AG09309 (cell line): ENCODE measurements around the gene G0S2.
A peak's percentile ranks its signal among the peaks of the same experiment; 100 is the strongest.

ENCODE experiments used
- DNase-seq: peaks from one replicate; pipeline ENCODE4 v3.0.0-alpha.2; 2010; ENCODE audit warnings: low read depth
- H3K4me3 ChIP-seq: 2 replicates; pipeline ENCODE4 v1.5.1; 2011; ENCODE audit warnings: mild to moderate bottlenecking, low read depth, low read length, moderate library complexity; ENCODE audit not compliant: control insufficient read depth
- CTCF ChIP-seq: IDR thresholded peaks from 2 replicates; pipeline ENCODE4 v1.5.1; 2011; ENCODE audit warnings: mild to moderate bottlenecking, low read depth, low read length, inconsistent platforms; ENCODE audit not compliant: insufficient read depth, control insufficient read depth; ENCODE audit errors: missing control alignments

Gene G0S2

GRCh38 chr1:209667103-209667502 is 8.1 kb upstream of the G0S2 start:
- no peak overlapping the region for H3K4me3 ChIP-seq
- TF ChIP-seq CTCF, result no peak

GRCh38 chr1:209667708-209668107 is 7.5 kb upstream of the G0S2 start:
- no peak overlapping the region for H3K4me3 ChIP-seq
- no peak for DNase-seq
- TF ChIP-seq CTCF, result no peak

More at GRCh38 chr1:209667103-209667502, 8.1 kb upstream of the G0S2 start:
- DNase-seq, result no peak

GRCh38 chr1:209670441-209671082 is 4.7 kb upstream of the G0S2 start:
- DNase-seq, result no peak
- H3K4me3 ChIP-seq, result no peak overlapping the region
- no peak for TF ChIP-seq CTCF

- no peak overlapping the region for H3K4me3 ChIP-seq
- TF ChIP-seq CTCF, result no peak
- no peak for DNase-seq
Measured at GRCh38 chr1:209672705-209673630, 2.2 kb upstream of the G0S2 start.

- H3K4me3 ChIP-seq, result no peak overlapping the region
- no peak for TF ChIP-seq CTCF
Measured at GRCh38 chr1:209673631-209674417, 1.4 kb upstream of the G0S2 start.

GRCh38 chr1:209675565-209676154 is 448 bp downstream of the G0S2 start:
- H3K4me3 ChIP-seq, result peak overlapping the region; percentile 58
- no peak for TF ChIP-seq CTCF
- DNase-seq, result no peak

More at GRCh38 chr1:209673631-209674417, 1.4 kb upstream of the G0S2 start:
- no peak for DNase-seq
